Coronary artery (tissue), 2 donors: ENCODE data around the gene RBM19.

Experiments
- DNase-seq: peaks from one replicate; pipeline ENCODE4 v3.0.0-alpha.2; 2017; ENCODE audit warnings: low spot score
- H3K27ac ChIP-seq, 2 donors: fragments of 200-600 bp; sonication (generic); one replicate each; pipeline ENCODE4 v1.5.1; 2016 to 2019
- H3K4me3 ChIP-seq: fragments of 200-600 bp; sonication (generic); 2 replicates; pipeline ENCODE4 v1.5.1; 2016; ENCODE audit warnings: mild to moderate bottlenecking, moderate library complexity
- CTCF ChIP-seq: fragments of 200-600 bp; sonication (generic); IDR thresholded peaks from one replicate; pipeline ENCODE4 v1.5.1; 2019; ENCODE audit warnings: antibody characterized with exemption

Gene RBM19

GRCh38 chr12:113846883-113847755 lies 119.0 kb downstream of the RBM19 start:
- Histone ChIP-seq H3K27ac (no peak overlapping the region), H3K4me3 (no peak overlapping the region)
- no peak for TF ChIP-seq CTCF
- DNase-seq = no peak

- no peak for TF ChIP-seq CTCF
- no peak overlapping the region for H3K27ac ChIP-seq
- no peak overlapping the region for H3K4me3 ChIP-seq
- no peak for DNase-seq
Measured at GRCh38 chr12:113845900-113846674, 120.0 kb downstream of the RBM19 start.

GRCh38 chr12:113844495-113845210 lies 121.5 kb downstream of the RBM19 start:
- no peak for TF ChIP-seq CTCF
- no peak for DNase-seq
- Histone ChIP-seq H3K4me3 (no peak overlapping the region), H3K27ac (no peak overlapping the region)

GRCh38 chr12:113842699-113843098 lies 123.4 kb downstream of the RBM19 start:
- no peak for DNase-seq
- TF ChIP-seq CTCF = no peak
- H3K27ac ChIP-seq = no peak overlapping the region
- H3K4me3 ChIP-seq = no peak overlapping the region

GRCh38 chr12:113841786-113842185 lies 124.3 kb downstream of the RBM19 start:
- DNase-seq = no peak
- Histone ChIP-seq H3K27ac (no peak overlapping the region), H3K4me3 (no peak overlapping the region)
- TF ChIP-seq CTCF = no peak

- Histone ChIP-seq H3K4me3 (no peak overlapping the region), H3K27ac (no peak overlapping the region)
- TF ChIP-seq CTCF = no peak
- DNase-seq = no peak
Measured at GRCh38 chr12:113840401-113841042, 125.6 kb downstream of the RBM19 start.
